ENCODE measurements around the gene PRKAG2. TPM values are rescaled to one million over a fixed set of nuclear protein-coding genes. Genes with fewer than 3 reads are reported as not detected.

PRKAG2 gene
- total RNA-seq, 1 donor from 2014 or later, result 17.9 TPM

GRCh38 chr7:151588982-151589381 lies 287.9 kb downstream of the PRKAG2 start:
- Mint-ChIP-seq H3K36me3 (peaks cover 4% of the 10 kb centered on the region), H3K9me3 (no peaks in the 10 kb centered on the region), H3K27me3 (no peaks in the 10 kb centered on the region), H3K4me1 (ENCODE audit: unreplicated experiment) (no peaks in the 10 kb centered on the region), H3K27ac (no peak overlapping the region), H3K4me3 (no peak overlapping the region)
- DNase-seq (ENCODE audit: extremely low spot score, unreplicated experiment), result no peak
- no peak for TF ChIP-seq CTCF (conservative IDR thresholded peaks at IDR 0.05)

GRCh38 chr7:151586531-151587260 lies 290.2 kb downstream of the PRKAG2 start:
- TF ChIP-seq CTCF (conservative IDR thresholded peaks at IDR 0.05), result no peak
- no peak overlapping the region for H3K27ac Mint-ChIP-seq
- no peak overlapping the region for H3K4me3 Mint-ChIP-seq
- H3K4me1 Mint-ChIP-seq (ENCODE audit: unreplicated experiment), result no peaks in the 10 kb centered on the region
- H3K27me3 Mint-ChIP-seq, result no peaks in the 10 kb centered on the region
- H3K36me3 Mint-ChIP-seq, result peaks cover 4% of the 10 kb centered on the region
- no peak for DNase-seq (ENCODE audit: extremely low spot score, unreplicated experiment)
- H3K9me3 Mint-ChIP-seq, result no peaks in the 10 kb centered on the region

- DNase-seq (ENCODE audit: extremely low spot score, unreplicated experiment), result no peak
- peaks cover 4% of the 10 kb centered on the region for H3K36me3 Mint-ChIP-seq
- H3K9me3 Mint-ChIP-seq, result no peaks in the 10 kb centered on the region
- no peaks in the 10 kb centered on the region for H3K4me1 Mint-ChIP-seq (ENCODE audit: unreplicated experiment)
- no peaks in the 10 kb centered on the region for H3K27me3 Mint-ChIP-seq
- no peak overlapping the region for H3K4me3 Mint-ChIP-seq
- no peak overlapping the region for H3K27ac Mint-ChIP-seq
- TF ChIP-seq CTCF (conservative IDR thresholded peaks at IDR 0.05), result no peak
Observed at GRCh38 chr7:151585744-151586393, 291.0 kb downstream of the PRKAG2 start.

- TF ChIP-seq CTCF (conservative IDR thresholded peaks at IDR 0.05), result no peak
- no peak overlapping the region for H3K4me3 Mint-ChIP-seq
- no peak overlapping the region for H3K27ac Mint-ChIP-seq
- H3K27me3 Mint-ChIP-seq, result no peaks in the 10 kb centered on the region
- H3K36me3 Mint-ChIP-seq, result peaks cover 5% of the 10 kb centered on the region
- H3K4me1 Mint-ChIP-seq (ENCODE audit: unreplicated experiment), result no peaks in the 10 kb centered on the region
- no peak for DNase-seq (ENCODE audit: extremely low spot score, unreplicated experiment)
- H3K9me3 Mint-ChIP-seq, result peaks cover 4% of the 10 kb centered on the region
Observed at GRCh38 chr7:151581741-151582140, 295.2 kb downstream of the PRKAG2 start.

- Mint-ChIP-seq H3K36me3 (peaks cover 5% of the 10 kb centered on the region), H3K9me3 (peaks cover 4% of the 10 kb centered on the region), H3K27me3 (no peaks in the 10 kb centered on the region), H3K4me1 (ENCODE audit: unreplicated experiment) (no peaks in the 10 kb centered on the region), H3K4me3 (no peak overlapping the region), H3K27ac (no peak overlapping the region)
- DNase-seq (ENCODE audit: extremely low spot score, unreplicated experiment), result no peak
- no peak for TF ChIP-seq CTCF (conservative IDR thresholded peaks at IDR 0.05)
Observed at GRCh38 chr7:151579644-151580043, 297.3 kb downstream of the PRKAG2 start.

Data from type B pancreatic cell (in vitro differentiated cells).